SK-N-DZ (cell line): Measurements from ENCODE around the gene TMEM147.

Source experiments
- DNase-seq: peaks from one replicate; pipeline ENCODE4 v3.0.0-alpha.2; 2015; ENCODE audit warnings: low spot score

The TMEM147 gene

DNA sequence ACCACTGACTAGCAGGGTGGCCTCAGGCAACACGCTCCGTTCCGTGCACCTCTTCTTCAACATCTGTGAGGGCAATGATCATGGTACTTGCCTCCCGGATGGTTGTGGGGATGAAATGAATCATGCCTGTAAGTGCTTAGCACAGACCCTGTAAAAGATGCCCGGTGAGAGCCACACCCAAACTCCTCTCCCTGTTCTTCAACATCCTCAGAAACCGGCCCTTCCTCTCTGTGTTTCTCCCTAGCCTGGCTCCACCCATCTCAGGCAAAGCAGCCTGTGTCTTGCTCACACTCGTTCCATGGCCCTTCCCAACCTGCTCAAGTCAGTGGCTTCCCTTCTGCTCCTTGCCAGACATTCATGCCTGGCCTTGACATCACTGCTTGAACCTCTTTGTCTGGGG, 26.1 kb upstream of the TMEM147 start:
- no peak for DNase-seq

DNA sequence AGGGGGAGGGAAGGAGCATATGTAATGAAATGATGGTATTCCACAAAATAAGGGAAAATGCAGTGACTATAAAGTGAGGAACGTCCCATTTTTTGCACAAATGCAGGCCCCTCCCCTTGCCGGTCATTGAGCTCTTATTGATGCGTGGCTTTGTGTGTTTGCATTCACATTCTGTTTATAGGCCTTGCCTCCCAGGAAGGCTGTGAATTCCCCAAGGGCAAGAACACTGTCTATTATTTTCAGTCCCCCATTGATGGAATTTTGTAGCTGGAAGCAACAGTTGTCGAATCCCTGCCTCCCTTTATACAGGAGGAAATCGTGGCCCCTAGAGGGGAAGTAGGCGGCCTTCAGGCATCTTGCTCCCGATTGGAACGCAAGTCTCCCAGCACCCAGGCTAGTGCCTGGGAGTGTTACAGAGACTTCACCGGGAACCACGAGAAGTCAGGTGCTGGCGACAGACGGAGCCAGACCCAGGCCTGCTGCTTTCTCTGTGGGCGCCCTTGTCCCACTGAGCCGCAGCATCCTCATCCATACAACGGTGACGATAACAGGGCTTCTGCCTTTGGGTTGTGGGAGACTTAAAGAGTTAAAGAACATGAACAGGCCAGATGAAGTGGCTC, 24.2 kb upstream of the TMEM147 start:
- no peak for DNase-seq

DNA sequence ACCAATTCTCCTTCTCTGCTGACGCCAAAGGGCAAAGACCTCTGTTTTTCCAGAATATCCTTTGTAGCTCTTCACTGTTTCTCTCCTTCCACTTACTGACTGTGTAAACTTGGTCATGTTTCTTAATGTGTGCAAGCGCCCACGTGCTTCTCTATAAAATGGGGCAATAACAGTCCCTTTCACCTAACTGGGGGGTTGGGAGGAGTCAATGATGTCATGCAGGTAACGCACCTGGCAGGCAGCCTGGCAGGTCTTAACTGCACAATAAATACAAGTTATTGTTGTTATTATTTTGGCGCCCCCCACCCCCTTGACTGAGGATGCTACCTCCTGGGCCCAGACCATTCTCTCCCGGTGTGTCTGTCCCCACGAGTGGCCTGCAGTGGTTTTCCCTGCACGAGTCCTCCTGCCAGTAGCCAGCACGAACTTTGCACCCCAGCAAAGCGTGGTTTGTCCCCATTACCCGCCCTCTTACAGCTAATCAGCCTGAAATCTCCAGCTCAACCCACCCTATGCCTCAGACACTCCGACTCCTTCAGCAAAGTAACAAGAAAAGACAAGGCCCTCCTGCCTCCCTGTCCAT, 22.6 kb upstream of the TMEM147 start:
- DNase-seq: no peak

DNA sequence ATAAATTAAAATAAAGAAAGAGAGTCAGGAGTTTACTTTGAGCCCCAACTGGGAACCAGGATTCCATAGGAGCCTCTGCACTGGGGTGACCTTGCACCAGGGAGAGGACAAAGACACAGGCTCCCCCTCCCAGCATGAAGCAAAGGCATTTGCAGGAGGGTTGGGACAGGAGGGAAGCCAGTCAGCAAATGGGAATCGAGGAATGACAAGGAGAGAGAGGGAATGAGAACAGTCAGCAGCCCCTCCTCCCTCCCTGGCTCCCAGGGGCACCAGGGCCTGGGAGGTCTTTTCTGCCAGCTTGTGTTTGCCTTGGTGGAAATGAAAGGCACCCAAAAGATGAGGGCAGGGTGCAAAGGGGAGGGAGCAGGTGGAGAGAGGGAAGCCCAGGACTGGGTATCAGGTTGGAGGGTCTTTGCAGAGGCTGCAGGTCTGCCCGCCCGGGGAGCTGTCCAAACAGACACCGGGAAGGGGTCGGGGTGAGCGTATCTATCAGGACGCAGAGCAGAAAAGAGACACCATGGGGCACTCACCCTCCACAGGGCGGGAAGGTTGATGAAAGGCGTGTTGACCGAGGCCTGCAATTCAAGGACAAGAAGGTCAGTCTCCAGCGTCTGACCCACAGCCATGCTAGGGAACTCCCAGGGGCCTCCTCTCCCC, 21.1 kb upstream of the TMEM147 start:
- no peak for DNase-seq

DNA sequence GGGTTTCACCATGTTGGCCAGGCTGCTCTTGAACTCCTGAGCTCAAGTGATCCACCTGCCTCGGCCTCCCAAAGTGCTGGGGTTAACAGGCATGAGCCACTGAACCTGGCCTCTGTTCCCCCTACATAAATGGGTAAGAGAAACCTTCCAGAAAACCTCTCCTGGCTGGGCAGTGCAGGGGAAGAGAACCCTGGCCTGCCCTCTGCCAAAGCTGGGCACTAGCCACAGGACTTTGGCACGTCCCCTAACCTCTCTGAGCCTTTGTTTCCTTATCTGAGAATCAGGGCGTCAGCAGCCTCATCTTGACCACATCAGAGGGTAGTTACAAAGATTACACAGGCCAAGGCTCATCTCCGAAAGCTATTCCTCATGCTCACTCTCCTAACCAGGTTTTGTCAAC, 19.6 kb upstream of the TMEM147 start:
- DNase-seq: no peak

DNA sequence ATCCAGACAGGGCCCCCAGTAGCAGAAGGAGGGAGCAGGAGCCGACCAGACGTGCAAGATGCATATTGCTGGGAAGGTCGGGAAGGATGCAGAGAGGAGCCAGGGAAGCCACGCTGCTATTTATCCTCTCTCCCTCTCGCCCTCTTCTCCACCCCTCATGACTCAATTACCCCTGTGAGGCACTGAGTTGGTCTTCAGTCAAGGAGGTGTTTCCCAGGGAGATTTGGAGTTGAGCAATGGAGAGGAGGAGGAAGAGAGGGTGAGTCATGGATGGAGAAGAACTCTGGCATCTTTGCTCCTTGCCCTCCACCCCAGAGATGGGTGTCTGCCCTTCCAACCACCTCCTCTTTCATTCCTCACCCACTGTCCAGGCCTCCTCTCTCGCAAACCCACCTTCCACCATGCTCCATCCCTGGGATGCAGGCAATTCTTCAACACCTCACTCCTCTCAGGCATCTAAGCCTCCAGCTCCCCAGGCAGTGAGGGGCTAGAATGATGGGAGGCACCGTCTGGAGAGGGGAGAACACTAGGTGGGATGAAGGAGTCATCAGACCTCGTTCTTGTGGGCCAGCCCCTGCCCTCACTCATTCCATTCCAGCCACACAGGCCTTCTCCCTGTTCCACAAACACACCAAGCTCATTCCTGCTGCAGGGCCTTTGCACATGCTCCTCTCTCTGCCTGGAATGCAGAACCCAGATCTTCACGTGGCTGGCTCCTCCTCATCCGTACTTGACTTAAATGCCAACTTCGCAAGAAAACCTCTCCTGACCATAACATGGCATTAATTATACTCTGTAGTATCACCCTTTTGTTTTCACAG, 17.0 kb upstream of the TMEM147 start, which contains the start of gene SBSN:
Gene SBSN, minus strand, starts transcription at position 94 of the 821 bp plus-strand sequence. Its CDS starts 30 bp downstream, at position 64.
- DNase-seq: no peak

DNA sequence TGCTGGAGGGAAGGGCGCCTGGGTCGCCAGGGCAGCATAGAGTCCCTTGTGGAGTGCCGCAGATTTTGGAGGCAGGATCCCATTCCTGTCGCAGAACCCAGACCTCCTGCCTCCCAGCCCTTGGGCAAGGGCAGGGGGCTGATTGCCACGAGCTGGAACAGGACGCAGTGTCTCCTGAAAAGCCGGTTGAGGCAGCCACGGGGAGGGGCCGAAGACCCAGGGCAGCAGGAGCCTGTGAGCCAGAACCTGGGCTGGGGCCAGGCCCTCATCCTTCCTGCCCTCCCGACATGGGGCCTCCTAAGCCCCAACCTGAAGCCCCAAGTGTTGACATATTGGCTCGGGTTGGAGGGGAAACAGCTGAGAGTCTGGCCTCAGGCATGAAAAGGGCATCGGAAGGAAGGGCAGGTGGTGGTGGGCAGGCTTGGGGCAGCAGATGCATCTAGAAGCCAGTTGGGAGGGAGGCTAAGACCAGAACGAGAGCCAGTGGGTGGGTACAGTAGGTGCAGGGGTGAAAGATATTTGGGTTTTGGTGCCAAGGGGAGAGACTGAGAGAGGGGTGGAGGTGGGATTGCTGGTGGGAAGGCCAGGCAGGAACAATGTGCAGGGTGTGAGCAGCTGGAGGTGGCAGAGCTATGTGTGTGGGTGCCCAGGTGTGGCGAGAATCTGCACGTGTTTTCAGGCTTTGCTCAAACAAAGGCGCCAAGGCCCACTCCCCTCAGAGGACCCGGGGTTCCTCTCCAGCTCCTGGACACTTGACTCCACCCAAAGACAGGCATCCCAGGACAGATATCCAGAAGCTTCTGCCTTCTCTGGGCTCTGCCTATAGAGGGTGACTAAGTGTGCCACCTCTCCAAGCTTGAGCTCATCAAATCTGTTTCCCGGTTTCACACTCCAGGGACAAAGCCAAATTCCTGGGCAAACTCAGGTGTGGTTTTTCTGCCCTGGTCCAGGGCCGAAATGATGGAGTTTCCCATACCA, 15.9 kb upstream of the TMEM147 start:
- no peak for DNase-seq

DNA sequence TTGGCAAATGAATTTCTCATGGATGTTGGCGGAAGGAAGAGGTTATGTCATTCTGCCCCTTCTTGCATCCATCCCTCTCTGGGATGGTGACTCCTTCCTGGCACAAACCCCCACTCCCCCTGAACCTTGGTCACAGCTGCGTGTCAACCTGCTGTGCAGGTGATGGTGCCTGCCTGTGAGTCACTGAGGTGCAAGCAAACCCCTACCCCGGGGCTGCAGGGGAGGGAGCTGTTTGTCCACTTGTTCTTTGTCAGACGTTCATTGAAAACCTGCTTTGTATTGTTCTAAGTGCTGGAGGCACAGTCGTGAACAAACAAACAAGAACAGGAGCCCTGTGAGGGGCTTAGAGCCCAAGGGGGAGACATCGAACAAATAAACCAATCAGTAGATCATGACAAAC, 14.1 kb upstream of the TMEM147 start:
- no peak for DNase-seq

DNA sequence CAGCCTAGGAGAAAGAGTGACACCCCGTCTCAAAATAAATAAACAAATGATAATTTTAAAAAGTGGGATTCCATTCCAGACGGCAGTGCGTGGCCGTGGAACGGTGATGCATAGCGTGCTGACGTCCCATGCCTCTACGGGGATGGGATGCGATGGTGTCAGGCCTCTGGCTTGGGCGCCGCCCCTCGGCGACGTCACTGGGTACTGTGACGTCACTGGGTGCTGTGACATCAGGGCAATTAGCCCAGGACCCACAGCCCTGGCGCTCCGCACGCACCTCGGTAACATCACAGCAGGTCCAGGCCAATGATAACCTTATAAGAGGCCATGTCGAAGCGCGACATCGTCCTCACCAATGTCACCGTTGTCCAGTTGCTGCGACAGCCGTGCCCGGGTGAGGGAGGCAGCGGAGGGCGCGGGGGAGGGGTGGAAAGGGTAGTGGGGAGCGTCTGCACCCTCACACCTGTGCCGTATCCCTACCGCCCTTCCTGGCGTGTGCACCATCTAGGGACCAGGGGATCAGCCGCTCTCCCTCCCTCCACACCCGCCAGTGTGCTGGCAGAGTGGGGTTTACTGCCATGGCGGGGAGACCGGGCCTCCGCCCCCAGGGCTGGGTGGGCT, 12.1 kb upstream of the TMEM147 start, which contains the start of gene GAPDHS:
Gene GAPDHS, plus strand, starts transcription at position 256 of the 621 bp plus-strand sequence. Its CDS starts 72 bp downstream, at position 328.
- DNase-seq: no peak

DNA sequence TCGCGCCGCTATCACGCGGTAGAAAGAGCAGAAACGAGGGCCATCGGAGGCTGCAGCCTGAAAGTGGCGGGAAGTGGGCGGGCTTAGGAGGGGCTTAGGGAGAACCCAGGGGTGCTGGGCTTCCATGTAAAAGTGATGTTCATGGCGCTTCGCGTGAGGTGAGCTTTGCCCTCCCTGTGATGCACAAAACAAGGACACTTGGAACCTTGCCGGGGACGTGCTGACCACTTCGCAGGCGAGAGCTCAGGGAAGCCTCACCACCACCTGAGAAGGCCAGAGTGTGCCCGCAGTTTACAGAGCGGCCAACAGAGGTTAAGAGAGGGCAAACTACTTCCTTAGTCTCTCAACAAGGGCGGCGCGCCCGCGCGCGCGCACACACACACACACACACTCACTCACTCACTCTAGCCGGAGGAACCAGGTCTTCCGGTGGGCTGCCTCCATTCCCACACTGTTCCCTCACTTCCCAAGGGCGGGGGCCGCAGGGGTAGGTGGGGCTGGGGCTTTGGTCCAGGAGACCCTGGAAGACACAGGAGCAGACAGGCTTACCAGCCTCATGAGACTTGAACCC, 11.5 kb upstream of the TMEM147 start:
- DNase-seq: no peak

DNA sequence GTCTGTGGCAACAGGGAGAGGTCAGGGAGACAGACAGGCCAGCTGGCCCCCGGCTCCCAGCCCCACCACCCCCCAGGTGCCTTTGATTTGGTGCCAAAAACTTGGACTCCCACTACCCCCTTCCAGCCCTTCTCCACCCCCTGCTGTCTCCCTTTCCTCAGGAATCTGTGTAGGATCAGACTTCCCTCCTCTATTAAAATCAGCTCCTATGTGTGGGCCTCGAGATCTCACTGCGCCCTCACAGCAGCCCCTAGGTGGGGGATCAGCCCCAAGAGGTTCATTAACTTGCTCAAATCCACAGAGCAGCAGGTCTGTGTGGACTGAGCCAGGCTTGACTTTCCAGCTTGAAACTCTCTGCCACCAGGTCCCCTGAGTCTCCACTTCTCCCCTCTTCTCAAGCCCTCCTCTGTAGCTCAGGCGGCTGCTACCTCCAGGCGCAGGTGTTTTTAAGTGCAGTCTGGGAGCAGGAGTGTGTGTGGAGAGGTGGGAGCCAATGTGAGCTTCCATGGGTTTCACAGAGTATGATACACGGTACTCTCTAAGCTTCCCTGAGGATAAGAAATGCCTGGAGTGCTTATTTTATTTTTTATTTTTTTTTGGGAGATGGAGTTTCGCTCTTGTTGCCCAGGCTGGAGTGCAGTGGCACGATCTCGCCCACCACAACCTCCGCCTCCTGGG, 10.5 kb upstream of the TMEM147 start:
- no peak for DNase-seq

DNA sequence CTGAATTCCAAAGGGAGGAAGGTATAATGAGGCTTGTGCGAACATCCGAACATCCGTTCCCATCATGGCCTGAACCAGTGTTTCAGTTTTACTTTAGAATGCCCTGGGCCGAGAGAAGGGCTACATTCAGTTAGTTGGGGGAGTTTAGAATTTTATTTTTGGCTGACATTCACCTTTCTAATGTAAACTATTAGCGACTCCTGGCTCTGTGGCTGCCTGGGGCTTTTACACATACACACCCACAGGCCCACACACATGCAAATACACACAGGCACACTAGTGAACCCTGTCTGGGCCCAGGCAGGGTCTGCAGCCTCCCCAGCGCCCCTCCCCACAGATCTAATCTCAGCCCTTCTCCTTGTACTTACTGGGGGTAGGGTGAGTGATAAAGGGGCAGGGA, 6.1 kb upstream of the TMEM147 start:
- DNase-seq: no peak

DNA sequence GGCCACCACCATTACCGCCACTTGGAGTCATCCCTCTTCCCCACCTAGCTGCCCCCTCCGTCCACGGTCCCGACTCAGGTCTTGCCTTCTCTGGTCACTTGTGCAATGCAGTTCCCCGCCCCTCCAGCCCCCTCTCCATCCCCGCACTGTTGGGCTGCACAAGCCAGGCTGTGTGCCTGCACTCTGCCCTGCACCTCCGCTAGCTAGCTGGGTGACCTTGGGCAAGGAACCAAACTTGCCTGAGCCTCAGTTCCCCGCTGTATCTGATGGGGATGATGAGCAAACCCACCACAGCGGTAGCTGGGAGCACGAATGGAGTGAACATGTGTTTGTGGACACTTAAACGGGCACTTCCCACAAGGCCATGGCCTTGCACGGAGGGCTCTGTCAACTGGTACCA, 5.6 kb upstream of the TMEM147 start:
- no peak for DNase-seq

DNA sequence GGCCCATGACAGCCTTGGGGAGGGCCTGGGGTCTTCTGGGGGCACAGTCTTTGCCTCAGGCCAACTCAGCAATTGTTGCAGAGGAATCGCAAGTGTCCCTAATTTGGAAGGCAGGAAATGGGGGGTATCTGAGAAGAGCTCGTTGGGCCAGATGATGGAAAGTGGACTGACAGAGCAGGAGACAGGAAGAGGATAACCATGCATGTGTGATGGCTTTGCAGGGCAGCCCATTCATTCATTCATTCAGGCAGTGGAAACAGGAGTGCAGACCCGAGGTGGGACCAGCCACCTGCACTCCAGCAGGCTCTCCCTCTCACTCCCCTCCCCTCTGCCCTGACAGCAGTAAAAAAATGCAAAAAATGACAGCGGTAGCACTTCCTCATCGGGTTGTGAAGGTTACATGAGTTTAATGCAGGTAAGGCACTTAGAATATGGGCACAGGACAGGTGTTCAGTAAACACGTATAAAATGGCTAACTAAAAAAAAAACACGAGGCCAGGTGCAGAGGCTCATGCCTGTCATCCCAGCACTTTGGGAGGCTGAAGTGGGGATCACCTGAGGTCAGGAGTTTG, 5.0 kb upstream of the TMEM147 start:
- DNase-seq: no peak

DNA sequence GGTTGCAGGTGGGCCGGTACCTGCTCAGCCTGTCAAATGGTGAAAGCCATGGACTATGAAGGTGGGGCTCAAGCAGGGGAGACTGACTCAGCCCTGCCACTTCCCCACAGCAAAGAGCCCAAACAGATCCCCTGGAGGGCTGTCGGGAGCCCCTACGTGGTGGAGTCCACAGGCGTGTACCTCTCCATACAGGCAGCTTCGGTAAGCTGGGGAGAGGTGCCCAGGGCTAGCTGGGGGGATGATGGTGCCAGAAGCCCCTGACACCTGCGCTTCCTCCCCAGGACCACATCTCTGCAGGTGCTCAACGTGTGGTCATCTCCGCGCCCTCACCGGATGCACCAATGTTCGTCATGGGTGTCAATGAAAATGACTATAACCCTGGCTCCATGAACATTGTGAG, 3.2 kb upstream of the TMEM147 start:
- DNase-seq: no peak

DNA sequence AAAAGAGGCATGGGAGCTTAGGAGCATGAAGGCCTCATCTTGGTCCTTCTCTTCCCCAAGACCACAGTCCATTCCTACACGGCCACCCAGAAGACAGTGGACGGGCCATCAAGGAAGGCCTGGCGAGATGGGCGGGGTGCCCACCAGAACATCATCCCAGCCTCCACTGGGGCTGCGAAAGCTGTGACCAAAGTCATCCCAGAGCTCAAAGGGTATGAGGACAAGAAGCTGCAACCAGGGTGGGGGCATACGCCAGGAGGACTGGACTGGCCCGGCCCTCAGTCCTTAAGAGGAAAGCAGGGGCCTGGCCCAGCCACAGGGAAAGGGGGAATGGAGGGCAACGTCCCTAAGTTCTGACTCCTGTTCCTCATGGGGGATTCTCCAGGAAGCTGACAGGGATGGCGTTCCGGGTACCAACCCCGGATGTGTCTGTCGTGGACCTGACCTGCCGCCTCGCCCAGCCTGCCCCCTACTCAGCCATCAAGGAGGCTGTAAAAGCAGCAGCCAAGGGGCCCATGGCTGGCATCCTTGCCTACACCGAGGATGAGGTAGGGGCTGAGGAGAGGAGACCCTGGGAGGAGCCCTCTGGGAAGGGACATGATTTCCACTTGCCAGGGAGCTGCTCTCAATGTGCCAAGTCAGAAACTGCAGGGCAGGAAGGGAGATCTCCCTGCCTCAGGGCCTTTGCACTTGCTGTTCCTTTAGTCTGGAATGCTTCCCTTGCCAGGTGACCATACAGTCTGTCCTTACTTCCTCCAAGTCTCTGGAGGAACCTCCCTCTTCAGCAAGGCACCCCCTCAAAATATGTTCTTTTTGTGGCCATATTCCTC, 1.9 kb upstream of the TMEM147 start:
- no peak for DNase-seq

DNA sequence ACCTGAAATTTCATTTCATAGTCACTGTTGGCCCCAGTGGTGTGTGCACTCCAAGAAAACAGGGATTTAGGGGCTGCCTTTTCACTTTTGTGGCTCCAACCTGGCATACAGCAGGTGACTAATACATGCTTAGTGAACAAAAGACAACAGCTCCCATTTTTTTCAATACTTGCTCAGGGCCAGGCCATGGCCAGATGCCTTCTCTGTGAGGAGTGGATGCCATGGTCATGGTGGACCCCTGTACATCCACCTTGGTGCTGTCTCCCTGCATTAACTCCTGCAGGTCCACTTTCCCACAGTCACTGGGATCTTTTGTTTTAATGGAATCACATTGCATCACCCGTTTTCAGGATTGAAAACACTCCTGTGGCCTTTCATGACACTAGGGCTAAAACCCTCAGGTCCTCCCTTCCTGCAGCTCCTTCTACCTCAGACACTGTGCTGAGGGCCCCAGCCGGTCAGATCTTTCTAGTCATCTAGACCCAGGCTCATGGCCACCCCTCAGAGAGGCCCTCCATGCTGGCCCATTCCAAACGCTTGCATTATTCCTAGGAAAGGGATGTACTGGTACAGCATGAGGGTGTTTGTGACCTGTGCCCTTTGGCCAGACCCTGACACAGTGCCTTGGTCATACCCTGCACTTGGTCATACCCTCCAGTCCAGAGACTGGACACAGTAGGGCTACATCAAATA, 1.2 kb upstream of the TMEM147 start:
- no peak for DNase-seq
